ENCODE results near the gene UST. TPM values are rescaled to one million over a fixed set of nuclear protein-coding genes. Genes with fewer than 3 reads are reported as not detected.
A peak's percentile ranks its signal among the peaks of the same experiment; 100 is the strongest.

Gene UST
- total and polyA plus RNA-seq, 2 donors (not counting 1 experiment from before 2014, with no cell fraction given): 7.3 to 16.9 TPM

- DNase-seq (peak; percentile 62), ATAC-seq (ENCODE audit: low read depth) (peak; percentile 86)
- WGBS (ENCODE audit: insufficient coverage): 9% methylated on average over 19 of the region's 19 CpGs
- H3K4me1 Mint-ChIP-seq: peaks cover 33% of the 10 kb centered on the region
- Histone ChIP-seq H3K79me2 (ENCODE audit: control insufficient read depth, insufficient read depth, low read length) (no peaks in the 10 kb centered on the region), H3K9me3 (ENCODE audit: control extremely low read depth in 1 of 3, control insufficient read depth in 2 of 3, insufficient read depth in 1 of 3, low read length in 2 of 3) (no peaks in the 10 kb centered on the region), H3K4me2 (replicated peaks; ENCODE audit: low read depth, low read length, poor library complexity, severe bottlenecking) (peak overlapping the region; percentile 76), H2AFZ (ENCODE audit: insufficient read depth, low read depth, low read length, poor library complexity, severe bottlenecking) (peak overlapping the region; percentile 57), H3K9ac (ENCODE audit: low read length) (peak overlapping the region; percentile 46), H3K4me1 (ENCODE audit: control insufficient read depth in 2 of 2, insufficient read depth in 2 of 2, low read length in 2 of 2) (peaks cover 14 to 36% of the 10 kb centered on the region in 2 donors), H3K27ac (ENCODE audit: low read length in 2 of 2) (peak overlapping the region in 1 of 2 donors; percentile 16), H3K36me3 (replicated peaks in 1 of 2; ENCODE audit: control extremely low read depth in 1 of 2, control insufficient read depth in 1 of 2, extremely low read depth in 1 of 2, insufficient read depth in 2 of 2, low read length in 1 of 2) (no peaks in the 10 kb centered on the region), H3K4me3 (ENCODE audit: control extremely low read depth in 1 of 5, extremely low read depth in 1 of 5, insufficient read depth in 1 of 5, low read depth in 2 of 5, low read length in 4 of 5) (peak overlapping the region in 4 of 5 experiments; percentile 11 to 50 (median 34)), H3K27me3 (replicated peaks in 1 of 4; ENCODE audit: control extremely low read depth in 1 of 4, control insufficient read depth in 3 of 4, insufficient read depth in 4 of 4, low read length in 3 of 4) (no peaks in the 10 kb centered on the region), H4K20me1 (ENCODE audit: control insufficient read depth, insufficient read depth, low read length, poor library complexity, severe bottlenecking) (no peaks in the 10 kb centered on the region)
- H3K27ac Mint-ChIP-seq: peak overlapping the region; percentile 80
- CTCF ChIA-PET: interaction anchor here (1.4 to 2.6 kb wide), 2 partner anchors 14 to 372 kb away, joined by 5 to 7 read pairs; no protein-coding TSS in a partner anchor
- TF ChIP-seq CTCF (IDR thresholded peaks at IDR 0.05) (no peak), EZH2 (IDR thresholded peaks at IDR 0.05; ENCODE audit: borderline replicate concordance, insufficient read depth, low read depth, low read length, poor library complexity, severe bottlenecking) (no peak)
- POLR2A ChIA-PET: no interaction called here
- H3K27me3 Mint-ChIP-seq: no peaks in the 10 kb centered on the region
- intact Hi-C loops (cut with micrococcal nuclease): no loop called here
- no peaks in the 10 kb centered on the region for H3K9me3 Mint-ChIP-seq (ENCODE audit: insufficient read depth)
- H3K4me3 Mint-ChIP-seq: peak overlapping the region; percentile 75
Measured at GRCh38 chr6:149060300-149060984, 313.6 kb downstream of the UST start.
